IMR-90 (cell line): ENCODE data around the gene MKS1. TPM values are rescaled to one million over a fixed set of nuclear protein-coding genes. Genes with fewer than 3 reads are reported as not detected.

ENCODE experiments used
- ATAC-seq: fragments of 200-7000 bp; cut with Tn5 transposase; 2 replicates; pipeline ENCODE4 v1.9.1; 2020; ENCODE audit warnings: low read depth, mild to moderate bottlenecking, moderate library complexity
- BruUV-seq: library from RNA; stranded (reverse); fragments of 400-500 nt; replicated peaks from 2 replicates; lab custom pipeline; 2021; lab: Mats Ljungman, UMichigan
- CTCF ChIA-PET: fragments of 300-600 bp; formaldehyde crosslinking; extraction: SDS; loops from one replicate; lab custom pipeline; 2021; ENCODE audit warnings: antibody characterized with exemption; lab: Yijun Ruan, JAX
- POLR2A ChIA-PET: fragments of 300-600 bp; sonication (Branson Sonifier 250); formaldehyde crosslinking; loops from one replicate; lab custom pipeline; 2022; ENCODE audit warnings: antibody characterized with exemption; ENCODE audit not compliant: unreplicated experiment; lab: Charles Lee
- DNase-seq: peaks from one replicate; pipeline ENCODE4 v3.0.0; 2013
- H2AFZ ChIP-seq: replicated peaks from 2 replicates; pipeline ENCODE3; 2013; ENCODE audit warnings: low read length, mild to moderate bottlenecking; ENCODE audit not compliant: poor library complexity
- H2AK5ac ChIP-seq: 2 replicates; pipeline ENCODE4 v1.6.1; 2013; ENCODE audit warnings: low read depth, low read length, inconsistent platforms
- H2AK9ac ChIP-seq: replicated peaks from 2 replicates; pipeline ENCODE3; 2013; ENCODE audit warnings: mild to moderate bottlenecking, low read depth, low read length, moderate library complexity; ENCODE audit not compliant: poor library complexity
- H2BK120ac ChIP-seq: 2 replicates; pipeline ENCODE4 v1.6.1; 2013; ENCODE audit warnings: low read depth, low read length, inconsistent platforms
- H2BK15ac ChIP-seq: 3 replicates; pipeline ENCODE4 v1.6.1; 2013; ENCODE audit warnings: low read depth, low read length, inconsistent platforms
- H2BK20ac ChIP-seq: 2 replicates; pipeline ENCODE4 v1.6.1; 2013; ENCODE audit warnings: low read depth, mild to moderate bottlenecking, inconsistent platforms, low read length, moderate library complexity
- H2BK5ac ChIP-seq: 2 replicates; pipeline ENCODE4 v1.6.1; 2013; ENCODE audit warnings: mild to moderate bottlenecking, low read depth, low read length, inconsistent platforms; ENCODE audit not compliant: poor library complexity, severe bottlenecking
- H3K14ac ChIP-seq: replicated peaks from 2 replicates; pipeline ENCODE4 v1.6.1; 2013; ENCODE audit warnings: low read depth, low read length, inconsistent platforms
- H3K18ac ChIP-seq: 2 replicates; pipeline ENCODE4 v1.6.1; 2013; ENCODE audit warnings: low read depth, low read length, control low read depth
- H3K23ac ChIP-seq: 2 replicates; pipeline ENCODE4 v1.6.1; 2013; ENCODE audit warnings: low read depth, low read length, inconsistent platforms
- H3K27ac ChIP-seq: 2 replicates; pipeline ENCODE4 v1.5.1; 2013; ENCODE audit warnings: mild to moderate bottlenecking, control low read depth, low read length; ENCODE audit not compliant: insufficient read depth
- H3K27me3 ChIP-seq: 2 replicates; pipeline ENCODE4 v1.6.1; 2013; ENCODE audit warnings: low read length; ENCODE audit not compliant: control insufficient read depth, insufficient read depth
- H3K36me3 ChIP-seq: 2 replicates; pipeline ENCODE4 v1.6.1; 2013; ENCODE audit warnings: low read length, mixed read lengths; ENCODE audit not compliant: control insufficient read depth, insufficient read depth
- H3K4ac ChIP-seq: 2 replicates; pipeline ENCODE4 v1.6.1; 2013; ENCODE audit warnings: low read depth, low read length, inconsistent platforms
- H3K4me1 ChIP-seq: 2 replicates; pipeline ENCODE4 v1.6.1; 2013; ENCODE audit warnings: low read length, mixed read lengths; ENCODE audit not compliant: control insufficient read depth, insufficient read depth
- H3K4me2 ChIP-seq: 2 replicates; pipeline ENCODE4 v1.6.1; 2013; ENCODE audit warnings: low read depth, mild to moderate bottlenecking, control low read depth, low read length, moderate library complexity
- H3K4me3 ChIP-seq: 2 replicates; pipeline ENCODE4 v1.5.1; 2013; ENCODE audit warnings: low read depth, mild to moderate bottlenecking, control low read depth, low read length, moderate library complexity; ENCODE audit not compliant: insufficient read depth
- H3K56ac ChIP-seq: 2 replicates; pipeline ENCODE4 v1.6.1; 2013; ENCODE audit warnings: low read length, inconsistent platforms; ENCODE audit not compliant: insufficient read depth; ENCODE audit errors: extremely low read depth
- H3K79me1 ChIP-seq, 2 experiments: 2 replicates each; pipeline ENCODE4 v1.6.1; 2013; ENCODE audit warnings: low read length in 2 of 2, inconsistent platforms in 1 of 2, low read depth in 1 of 2
- H3K9ac ChIP-seq: 2 replicates; pipeline ENCODE4 v1.6.1; 2013; ENCODE audit warnings: low read depth, low read length, control low read depth
- H3K9me1 ChIP-seq: 2 replicates; pipeline ENCODE4 v1.6.1; 2013; ENCODE audit warnings: low read length, inconsistent platforms; ENCODE audit not compliant: insufficient read depth
- H3K9me3 ChIP-seq: 2 replicates; pipeline ENCODE4 v1.6.1; 2013; ENCODE audit warnings: low read length; ENCODE audit not compliant: control insufficient read depth, insufficient read depth
- H4K20me1 ChIP-seq: 2 replicates; pipeline ENCODE4 v1.6.1; 2013; ENCODE audit warnings: low read length, inconsistent platforms; ENCODE audit not compliant: insufficient read depth
- H4K5ac ChIP-seq: 2 replicates; pipeline ENCODE4 v1.6.1; 2013; ENCODE audit warnings: mild to moderate bottlenecking, low read depth, low read length, control low read depth
- H4K8ac ChIP-seq, 2 experiments: 2 replicates each; pipeline ENCODE4 v1.6.1; 2013; ENCODE audit warnings: low read depth in 2 of 2, low read length in 2 of 2, control low read depth in 1 of 2, inconsistent platforms in 1 of 2
- H4K91ac ChIP-seq: 2 replicates; pipeline ENCODE4 v1.6.1; 2013; ENCODE audit warnings: low read depth, low read length, inconsistent platforms; ENCODE audit not compliant: insufficient read depth
- CEBPB ChIP-seq: IDR thresholded peaks from 2 replicates; pipeline ENCODE4 v1.6.1; 2012; ENCODE audit warnings: low read depth, low read length, improper control_type of control experiment
- MAFK ChIP-seq: IDR thresholded peaks from 2 replicates; pipeline ENCODE4 v1.6.1; 2012; ENCODE audit warnings: low read depth, low read length, improper control_type of control experiment
- MAZ ChIP-seq: IDR thresholded peaks from 2 replicates; pipeline ENCODE4 v1.6.1; 2012; ENCODE audit warnings: low read depth, mild to moderate bottlenecking, low read length, improper control_type of control experiment, moderate library complexity, borderline replicate concordance
- RAD21 ChIP-seq: IDR thresholded peaks from 2 replicates; pipeline ENCODE4 v1.6.1; 2012; ENCODE audit warnings: low read length, improper control_type of control experiment
- RFX5 ChIP-seq: IDR thresholded peaks from 2 replicates; pipeline ENCODE4 v1.8.0; 2012; ENCODE audit warnings: low read depth, mild to moderate bottlenecking, low read length, moderate library complexity
- WGBS, 2 experiments: methylation state at CpG; one replicate each; pipeline versions ENCODE4 v1.1.5 to v1.1.7; 2013; ENCODE audit warnings: missing lambda C conversion rate in 2 of 2; ENCODE audit not compliant: insufficient read length in 1 of 2; ENCODE audit errors: extremely low coverage in 2 of 2; 5-methylcytosine and 5-hydroxymethylcytosine counted together
- dilution Hi-C: fragments of 300-500 bp; cut with HindIII; formaldehyde crosslinking; loops from one replicate; pipeline ENCODE4 v1.14.3; 2018; ENCODE audit warnings: low sequenced_read_pairs; ENCODE audit not compliant: unreplicated experiment
- in situ Hi-C: fragments of 300-500 bp; cut with MboI; formaldehyde crosslinking; loops from 3 replicates; pipeline ENCODE4 v1.14.3; 2019; ENCODE audit warnings: low sequenced_read_pairs, inconsistent platforms, mixed read lengths
- intact Hi-C: fragments of 100-400 bp; cut with micrococcal nuclease; formaldehyde crosslinking; loops from 2 replicates; pipeline ENCODE4 v1.10.0; 2022
- polyA plus RNA-seq, 3 experiments: library from polyadenylated mRNA; depleted of rRNA; stranded (reverse); fragments of >200 nt; gene quantifications; 2 replicates each; pipeline ENCODE4 v1.2.3, GENCODE V29; 2012; ENCODE audit warnings: low replicate concordance in 1 of 3
- total RNA-seq: library from RNA; depleted of rRNA; stranded (reverse); fragments of >200 nt; gene quantifications from 2 replicates; pipeline ENCODE4 v1.2.3, GENCODE V29; 2012
- TF ChIP-seq, protein P1 (sequence below): fragments of 150-350 bp; IDR thresholded peaks from 2 replicates; pipeline ENCODE4 v1.6.1; 2017; ENCODE audit warnings: mild to moderate bottlenecking, antibody characterized with exemption, low read length, low read depth

The MKS1 gene
- total and polyA plus RNA-seq, 2 of the 4 experiments (the other 2 are of a cell fraction) = 11.5 to 13.2 TPM

DNA sequence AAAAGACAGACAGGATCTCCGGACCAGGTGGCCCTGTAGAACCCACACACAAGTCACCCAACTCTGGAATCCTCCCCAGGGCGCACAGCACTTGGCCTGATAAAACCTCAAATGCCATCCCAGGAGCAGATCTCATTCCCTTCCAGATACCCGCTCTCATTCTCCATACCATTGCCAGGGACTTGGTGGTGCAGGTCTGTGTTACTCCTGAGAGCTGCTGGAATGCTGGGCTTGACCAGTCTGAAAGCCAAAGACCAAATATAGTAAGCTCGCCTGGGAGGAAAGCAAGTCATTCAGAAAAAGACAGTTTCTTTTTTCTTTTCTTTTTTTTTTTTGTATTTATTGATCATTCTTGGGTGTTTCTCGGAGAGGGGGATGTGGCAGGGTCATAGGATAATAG lies 10.7 kb downstream of the MKS1 start:
- no peak overlapping the region for H3K4me3 ChIP-seq
- H3K36me3 ChIP-seq = peaks cover 25% of the 10 kb centered on the region
- ATAC-seq (no peak), DNase-seq (no peak)
- H3K56ac ChIP-seq = no peak overlapping the region
- dilution Hi-C loops (no loop called here), in situ Hi-C loops (no loop called here), intact Hi-C loops (no loop called here)
- no peak overlapping the region for H4K8ac ChIP-seq
- no peak overlapping the region for H2BK120ac ChIP-seq
- no peak overlapping the region for H3K18ac ChIP-seq
- no peak overlapping the region for H2AFZ ChIP-seq
- H3K9me3 ChIP-seq = no peaks in the 10 kb centered on the region
- no peak for TF ChIP-seq RAD21
- no peak for TF ChIP-seq CEBPB
- TF ChIP-seq MAFK = no peak
- TF ChIP-seq RFX5 = no peak
- TF ChIP-seq MAZ = no peak
- TF ChIP-seq, protein P1, sequence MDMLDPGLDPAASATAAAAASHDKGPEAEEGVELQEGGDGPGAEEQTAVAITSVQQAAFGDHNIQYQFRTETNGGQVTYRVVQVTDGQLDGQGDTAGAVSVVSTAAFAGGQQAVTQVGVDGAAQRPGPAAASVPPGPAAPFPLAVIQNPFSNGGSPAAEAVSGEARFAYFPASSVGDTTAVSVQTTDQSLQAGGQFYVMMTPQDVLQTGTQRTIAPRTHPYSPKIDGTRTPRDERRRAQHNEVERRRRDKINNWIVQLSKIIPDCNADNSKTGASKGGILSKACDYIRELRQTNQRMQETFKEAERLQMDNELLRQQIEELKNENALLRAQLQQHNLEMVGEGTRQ = no peak
- no peaks in the 10 kb centered on the region for H3K79me1 ChIP-seq
- no peak overlapping the region for H2BK5ac ChIP-seq
- H3K9me1 ChIP-seq = no peaks in the 10 kb centered on the region
- H3K27ac ChIP-seq = no peak overlapping the region
- no TSS peak for BruUV-seq
- no peak overlapping the region for H3K23ac ChIP-seq
- no peak overlapping the region for H4K91ac ChIP-seq
- no peak overlapping the region for H2BK15ac ChIP-seq
- no peak overlapping the region for H3K4me2 ChIP-seq
- H3K4me1 ChIP-seq = no peaks in the 10 kb centered on the region
- no peak overlapping the region for H2BK20ac ChIP-seq
- ChIA-PET CTCF (interaction anchor here (0.6 kb wide), 1 partner anchor 274 kb away, joined by 6 read pairs; no protein-coding TSS in a partner anchor), POLR2A (no interaction called here)
- no peak overlapping the region for H2AK9ac ChIP-seq
- H2AK5ac ChIP-seq = no peak overlapping the region
- no peak overlapping the region for H3K14ac ChIP-seq
- H3K9ac ChIP-seq = no peak overlapping the region
- H4K20me1 ChIP-seq = no peaks in the 10 kb centered on the region
- no peak overlapping the region for H3K4ac ChIP-seq
- no peaks in the 10 kb centered on the region for H3K27me3 ChIP-seq
- no CpG with 5 or more reads among the region's 5 CpGs for WGBS, 2 experiments
- no peak overlapping the region for H4K5ac ChIP-seq
